ENCODE data around the gene C22orf42.
"Not testable (repeated sequence)": the region's sequence is repeated elsewhere in the genome, so short reads cannot be mapped to it uniquely, and the experiment has no call there.

Gene C22orf42

DNA sequence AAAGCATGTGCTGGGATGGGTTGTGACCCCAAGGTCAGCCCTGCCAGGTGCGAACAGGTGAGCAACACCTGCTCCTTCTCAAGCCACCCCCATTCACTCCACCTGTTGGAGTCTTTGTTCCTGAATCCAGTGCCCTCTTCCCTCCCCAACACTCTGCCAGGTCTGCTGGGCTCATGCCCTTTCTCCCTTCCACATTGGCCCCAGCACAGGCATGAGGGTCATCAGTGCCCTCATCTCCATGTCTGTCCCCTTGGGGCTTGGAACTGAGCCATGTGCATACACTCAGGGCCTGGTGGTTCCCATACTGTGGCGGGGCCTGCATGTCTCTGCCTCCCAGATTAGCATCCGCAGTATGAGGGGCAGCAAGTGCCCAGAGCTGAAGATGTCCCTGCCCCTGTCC lies 26.7 kb upstream of the C22orf42 start:
- DNase-seq (ENCODE audit: low read depth in 2 of 2, low spot score in 1 of 2): no peak

DNA sequence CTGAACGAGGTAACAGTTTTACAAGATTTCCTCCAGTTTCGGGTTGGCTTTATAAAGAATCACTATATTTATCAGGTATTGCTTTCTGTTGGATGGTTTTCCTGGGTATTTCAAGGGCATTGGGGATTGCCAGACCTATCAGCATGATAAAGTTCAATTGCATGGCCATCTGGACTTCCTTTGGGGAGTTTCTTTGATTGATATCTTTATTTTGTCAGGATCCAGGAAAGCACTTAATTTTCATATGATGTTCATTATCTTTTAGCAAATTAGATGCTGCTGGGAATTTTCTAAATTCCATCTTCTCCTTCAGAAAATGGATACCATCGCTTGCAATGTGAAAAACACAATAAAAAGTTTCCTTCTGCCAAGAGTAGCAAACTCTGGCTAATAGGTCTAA lies 24.5 kb upstream of the C22orf42 start:
- no peak for DNase-seq (ENCODE audit: low read depth in 2 of 2, low spot score in 1 of 2)

DNA sequence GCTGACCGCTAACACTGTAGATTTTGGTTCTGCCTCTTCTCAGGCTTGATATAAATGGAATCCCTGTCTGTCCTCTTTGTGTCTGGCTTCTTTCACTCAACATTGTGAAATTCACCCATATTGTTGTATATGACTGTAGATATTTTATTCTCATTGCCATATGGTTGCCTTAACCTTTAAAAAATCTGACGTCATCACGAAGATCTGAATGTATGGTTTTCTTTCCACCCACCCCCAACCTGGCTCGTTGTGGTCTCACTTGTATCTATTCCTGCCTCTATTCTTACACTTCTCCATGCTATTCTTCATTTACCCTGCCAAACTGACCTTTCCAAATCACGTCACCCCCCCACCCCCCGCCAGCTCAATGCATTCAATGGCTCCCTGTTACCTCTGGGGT lies 21.9 kb upstream of the C22orf42 start:
- no peak for DNase-seq (ENCODE audit: low read depth in 2 of 2, low spot score in 1 of 2)

DNA sequence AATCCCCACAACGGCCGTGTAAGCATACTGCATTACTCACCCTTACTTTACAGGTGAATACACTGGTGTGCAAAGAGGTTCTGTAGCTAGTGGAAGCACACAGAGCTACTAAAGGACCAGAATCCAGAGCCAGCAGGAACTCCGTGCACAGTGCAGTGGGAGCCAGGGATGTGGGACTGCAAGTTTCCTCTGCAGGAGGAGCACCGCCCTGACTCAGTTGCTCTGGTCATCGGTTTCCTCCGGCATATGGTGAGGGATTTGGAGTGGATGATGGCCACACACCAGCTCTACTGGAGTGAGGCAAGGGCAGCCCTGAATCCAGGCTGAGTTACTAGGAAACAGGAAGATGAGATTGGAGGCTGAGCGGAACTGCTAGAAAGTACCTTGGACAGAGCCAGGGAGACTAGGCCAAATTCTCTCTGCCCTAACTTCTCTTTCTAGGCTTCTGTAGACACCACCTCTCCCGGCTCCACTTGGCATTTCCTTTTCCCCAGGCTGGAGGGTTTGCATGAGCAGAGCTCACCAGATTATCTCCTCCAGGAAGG lies 18.2 kb upstream of the C22orf42 start:
- DNase-seq (ENCODE audit: low read depth in 2 of 2, low spot score in 1 of 2): no peak

DNA sequence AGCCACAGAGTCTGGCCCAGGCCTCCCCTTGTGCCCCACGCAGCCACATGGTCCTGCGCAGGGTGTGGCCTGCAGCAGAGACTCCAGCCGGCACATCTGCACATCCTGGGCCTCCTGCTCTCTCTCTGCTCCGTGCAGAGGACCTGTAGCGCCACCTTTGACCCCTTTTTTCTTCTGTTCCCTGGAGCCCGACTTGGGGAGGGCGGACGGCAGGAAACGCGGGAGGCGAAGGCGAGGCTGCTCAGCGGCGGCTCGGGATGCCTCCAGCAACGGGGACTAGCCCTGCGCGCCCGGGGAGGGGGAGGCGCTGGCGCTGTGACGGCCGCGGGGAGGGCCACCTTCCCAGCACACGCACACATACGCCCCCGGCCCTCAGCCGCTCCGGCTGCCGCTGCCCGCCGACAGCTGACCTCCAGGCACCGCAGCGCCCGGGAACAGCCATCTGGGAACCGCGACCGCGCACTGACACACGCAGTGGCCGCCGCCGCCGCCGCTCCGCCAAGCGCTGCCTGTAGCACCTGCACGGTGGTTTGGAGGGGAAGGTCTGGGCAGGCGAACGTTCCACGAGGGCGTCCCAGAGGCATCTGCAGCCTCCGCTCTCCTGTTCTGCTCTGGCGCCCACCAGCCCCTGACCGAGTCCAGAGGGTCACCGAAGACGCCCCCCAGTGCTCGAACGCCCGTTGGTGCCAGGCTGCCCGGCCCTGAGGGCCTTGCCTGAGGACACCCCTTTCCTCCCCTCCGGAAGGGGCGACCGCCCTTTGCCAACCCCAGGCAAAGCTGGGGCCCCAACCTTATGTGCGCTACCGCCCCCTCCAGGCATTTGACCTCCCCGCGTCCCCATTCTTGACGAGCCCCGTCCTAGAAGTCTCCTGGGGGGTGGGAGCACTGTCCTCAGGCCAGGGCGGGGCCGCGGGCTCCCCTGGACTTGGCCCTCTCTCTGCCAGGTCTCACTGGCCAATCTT lies 16.9 kb upstream of the C22orf42 start:
- DNase-seq (ENCODE audit: low read depth in 2 of 2, low spot score in 1 of 2): no peak

DNA sequence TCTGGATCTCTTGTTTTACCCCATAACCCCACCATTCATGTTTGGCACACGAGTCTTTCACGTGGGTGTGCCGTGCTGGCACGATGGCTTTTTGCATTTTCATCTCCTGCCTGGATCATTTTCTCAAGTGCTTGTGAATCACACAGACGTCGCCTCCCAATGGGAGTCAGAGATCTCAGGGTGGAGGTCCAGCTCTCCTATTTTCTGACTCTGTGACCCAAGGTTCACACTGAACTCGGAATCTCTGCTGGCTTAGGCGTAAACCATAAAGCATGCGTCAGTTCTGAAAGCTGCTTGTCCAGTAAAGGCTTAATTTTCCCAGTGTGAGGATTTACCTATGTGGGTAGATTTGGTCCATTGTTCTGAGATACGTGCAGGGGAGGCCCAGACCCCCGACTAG lies 16.0 kb upstream of the C22orf42 start:
- no peak for DNase-seq (ENCODE audit: low read depth in 2 of 2, low spot score in 1 of 2)

DNA sequence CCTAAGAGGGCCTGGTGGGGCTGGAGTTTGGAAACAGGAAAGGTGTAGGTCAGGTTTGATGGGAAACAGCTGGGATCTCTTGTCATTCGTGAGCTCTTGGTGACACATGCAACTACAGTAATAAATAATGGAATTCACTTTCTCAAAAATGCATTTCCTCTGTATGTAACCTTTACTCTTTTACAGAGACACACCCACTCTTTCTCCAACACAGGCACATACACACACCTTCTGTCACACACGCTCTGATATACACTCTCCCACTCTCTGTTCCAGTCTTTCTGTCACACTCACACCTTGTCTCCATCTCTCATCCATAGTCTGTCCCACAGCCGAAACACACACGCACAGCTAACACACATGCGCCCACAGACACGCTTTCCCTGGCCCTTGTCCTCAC lies 6.6 kb upstream of the C22orf42 start:
- no peak for DNase-seq (ENCODE audit: low read depth in 2 of 2, low spot score in 1 of 2)

DNA sequence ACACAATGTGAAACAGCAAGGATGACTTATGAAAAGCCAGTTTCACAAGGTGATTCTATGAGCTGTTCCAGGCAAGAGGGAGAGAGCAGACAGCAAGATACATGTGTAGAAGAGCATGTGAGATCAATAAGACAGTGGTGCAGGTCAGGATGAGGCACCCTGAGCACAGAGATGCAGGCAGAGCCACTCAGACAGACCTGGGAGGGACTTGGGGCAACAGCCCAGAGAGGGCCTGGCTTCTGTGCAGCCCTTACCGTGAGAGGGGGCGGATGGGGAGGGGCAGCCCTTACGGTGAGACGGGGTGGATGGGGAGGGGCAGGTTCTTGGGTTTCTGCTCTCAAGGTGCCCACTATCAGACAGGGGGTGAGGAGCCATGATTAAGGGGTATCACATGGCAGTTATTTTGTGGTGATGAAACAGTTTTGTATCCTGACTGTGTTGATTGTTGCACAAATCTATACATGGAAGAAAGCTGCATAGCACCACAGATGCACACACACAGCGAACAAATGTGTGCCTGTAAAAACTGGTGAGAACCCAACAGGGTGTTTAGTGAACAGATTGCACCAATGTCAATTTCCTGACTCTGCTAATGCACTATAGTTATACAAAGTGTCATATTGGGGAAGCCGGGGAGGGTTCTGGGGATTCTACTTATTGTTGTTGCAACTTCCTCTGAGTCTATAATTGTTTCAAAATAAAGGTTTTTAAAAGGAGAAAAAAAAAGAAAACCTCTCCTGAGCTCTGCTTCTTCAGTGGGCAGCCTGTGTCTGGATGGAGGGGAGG lies 5.2 kb upstream of the C22orf42 start:
- DNase-seq (ENCODE audit: low read depth in 2 of 2, low spot score in 1 of 2): no peak

DNA sequence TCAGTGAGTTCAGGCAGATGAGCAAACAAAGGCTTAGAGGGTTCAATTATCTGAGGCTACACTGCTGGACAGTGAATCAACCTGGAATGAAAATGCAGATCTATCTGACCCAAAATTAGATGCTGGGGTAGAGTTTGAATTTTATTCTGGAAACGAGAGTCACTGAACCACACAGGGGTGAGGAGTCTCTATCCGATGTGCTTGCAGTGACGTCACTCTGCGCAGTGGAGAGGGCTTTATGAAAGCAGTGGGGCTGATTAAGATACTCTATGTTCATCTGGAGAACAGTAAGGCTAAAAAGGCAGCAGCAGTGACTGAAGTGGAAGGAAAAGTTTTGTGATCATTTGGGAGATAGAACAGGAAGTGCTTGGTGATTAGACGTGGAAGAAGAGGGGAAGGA lies 1.3 kb upstream of the C22orf42 start:
- not testable (repeated sequence) for DNase-seq (ENCODE audit: low read depth in 2 of 2, low spot score in 1 of 2)

DNA sequence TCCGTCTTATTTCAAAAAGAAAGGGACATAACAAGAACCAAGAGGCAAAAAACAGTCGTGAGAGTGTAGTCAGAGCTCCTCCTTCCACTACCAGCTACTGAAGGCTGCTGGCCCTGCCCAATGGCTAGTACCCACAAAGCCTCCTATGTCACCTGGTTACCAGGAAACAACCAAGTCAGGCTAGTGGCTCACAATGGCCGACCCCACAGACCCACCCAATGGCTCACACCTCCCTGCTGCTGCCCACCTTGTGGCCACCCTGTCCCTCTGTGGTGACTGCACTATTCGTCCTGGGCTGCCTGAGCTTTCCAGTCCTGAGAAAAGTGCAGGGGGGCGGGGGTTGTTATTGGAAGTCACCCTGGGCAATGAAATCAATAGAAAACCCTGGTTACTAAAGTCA lies 1.5 kb downstream of the C22orf42 start:
- not testable (repeated sequence) for DNase-seq (ENCODE audit: low read depth in 2 of 2, low spot score in 1 of 2)

DNA sequence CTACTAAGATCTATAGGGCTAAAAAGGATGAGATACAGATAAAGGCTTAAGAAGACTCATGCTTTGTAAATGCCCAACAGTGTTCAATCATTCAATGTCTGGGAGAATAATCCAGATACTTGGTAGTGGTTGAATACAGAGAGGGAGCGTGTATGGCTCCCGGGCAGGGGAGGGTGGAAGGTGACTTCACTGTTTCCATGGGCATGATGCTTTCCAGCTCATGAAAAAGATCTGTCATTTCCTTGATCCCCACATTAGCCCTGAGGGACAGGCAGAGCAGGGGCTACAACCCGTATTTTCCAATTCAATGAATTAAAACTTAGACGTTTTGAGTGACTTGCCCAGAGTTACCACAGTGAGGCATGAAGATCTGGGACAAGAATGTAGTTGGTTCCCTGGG lies 4.4 kb downstream of the C22orf42 start:
- not testable (repeated sequence) for DNase-seq (ENCODE audit: low read depth in 2 of 2, low spot score in 1 of 2)

DNA sequence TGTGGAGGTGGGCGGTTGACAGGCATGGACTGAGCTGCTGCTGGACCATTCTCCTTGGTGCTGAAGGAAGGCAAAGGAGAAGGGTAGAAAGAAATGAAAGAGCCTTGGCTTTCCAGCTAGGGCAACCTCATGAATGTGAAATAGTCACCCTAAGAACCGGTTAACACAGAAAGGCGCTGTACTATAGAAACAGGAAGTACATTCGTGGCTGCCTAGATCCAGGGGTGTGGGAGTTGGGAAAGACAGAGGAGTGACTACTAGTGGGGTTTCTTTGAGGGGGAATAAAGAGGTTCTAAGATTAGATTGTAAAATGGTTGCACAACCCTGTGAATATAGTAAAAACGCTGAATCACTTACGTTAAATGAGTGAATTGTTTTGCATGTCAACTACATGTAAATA lies 7.5 kb downstream of the C22orf42 start:
- not testable (repeated sequence) for DNase-seq (ENCODE audit: low read depth in 2 of 2, low spot score in 1 of 2)

DNA sequence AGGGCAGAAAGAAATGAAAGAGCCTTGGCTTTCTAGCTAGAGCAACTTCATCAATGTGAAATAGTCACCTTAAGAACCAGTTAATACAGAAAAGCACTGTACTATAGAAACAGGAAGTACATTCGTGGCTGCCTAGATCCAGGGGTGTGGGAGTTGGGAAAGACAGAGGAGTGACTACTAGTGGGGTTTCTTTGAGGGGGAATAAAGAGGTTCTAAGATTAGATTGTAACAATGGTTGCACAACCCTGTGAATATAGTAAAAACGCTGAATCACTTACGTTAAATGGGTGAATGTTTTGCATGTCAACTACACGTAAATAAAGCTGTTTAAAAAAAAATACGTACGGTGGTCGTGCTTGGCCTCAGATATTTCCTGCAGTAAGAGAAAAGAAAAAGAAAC lies 8.5 kb downstream of the C22orf42 start:
- DNase-seq (ENCODE audit: low read depth in 2 of 2, low spot score in 1 of 2): not testable (repeated sequence)

DNA sequence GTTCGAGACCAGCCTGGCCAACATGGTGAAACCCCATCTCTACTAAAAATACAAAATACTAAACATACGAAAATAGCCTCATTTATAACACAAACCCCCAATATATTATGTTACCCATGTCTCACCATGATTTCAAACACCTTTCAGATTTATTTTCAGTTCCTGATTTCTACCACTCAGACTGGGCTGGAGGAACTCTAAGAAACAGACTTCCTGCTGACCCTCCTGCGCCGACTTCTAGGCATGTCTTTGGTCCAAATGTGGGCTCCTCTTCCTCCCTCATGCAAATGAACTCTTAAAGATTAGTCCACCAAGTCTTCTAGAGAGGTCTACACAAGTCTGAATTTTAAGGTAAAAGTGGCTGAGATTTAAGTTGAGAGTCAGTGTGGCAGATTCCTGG lies 10.7 kb downstream of the C22orf42 start:
- not testable (repeated sequence) for DNase-seq (ENCODE audit: low read depth in 2 of 2, low spot score in 1 of 2)

DNA sequence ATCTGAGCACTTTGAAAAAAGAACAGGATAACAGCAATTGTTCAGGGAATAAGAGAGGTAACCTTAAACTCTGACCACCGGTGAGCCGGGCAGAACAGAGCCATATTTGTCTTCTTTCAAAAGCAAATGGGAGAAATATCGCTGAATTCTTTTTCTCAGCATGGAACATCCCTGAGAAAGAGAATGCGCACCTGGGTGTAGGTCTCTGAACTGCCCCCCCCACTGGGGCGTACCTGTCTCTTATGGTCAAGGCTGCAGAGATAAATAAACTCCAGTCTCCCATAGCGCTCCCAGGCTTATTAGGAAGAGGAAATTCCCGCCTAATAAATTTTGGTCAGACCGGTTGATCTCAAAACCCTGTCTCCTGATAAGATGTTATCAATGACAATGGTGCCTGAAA lies 12.0 kb downstream of the C22orf42 start:
- not testable (repeated sequence) for DNase-seq (ENCODE audit: low read depth in 2 of 2, low spot score in 1 of 2)

DNA sequence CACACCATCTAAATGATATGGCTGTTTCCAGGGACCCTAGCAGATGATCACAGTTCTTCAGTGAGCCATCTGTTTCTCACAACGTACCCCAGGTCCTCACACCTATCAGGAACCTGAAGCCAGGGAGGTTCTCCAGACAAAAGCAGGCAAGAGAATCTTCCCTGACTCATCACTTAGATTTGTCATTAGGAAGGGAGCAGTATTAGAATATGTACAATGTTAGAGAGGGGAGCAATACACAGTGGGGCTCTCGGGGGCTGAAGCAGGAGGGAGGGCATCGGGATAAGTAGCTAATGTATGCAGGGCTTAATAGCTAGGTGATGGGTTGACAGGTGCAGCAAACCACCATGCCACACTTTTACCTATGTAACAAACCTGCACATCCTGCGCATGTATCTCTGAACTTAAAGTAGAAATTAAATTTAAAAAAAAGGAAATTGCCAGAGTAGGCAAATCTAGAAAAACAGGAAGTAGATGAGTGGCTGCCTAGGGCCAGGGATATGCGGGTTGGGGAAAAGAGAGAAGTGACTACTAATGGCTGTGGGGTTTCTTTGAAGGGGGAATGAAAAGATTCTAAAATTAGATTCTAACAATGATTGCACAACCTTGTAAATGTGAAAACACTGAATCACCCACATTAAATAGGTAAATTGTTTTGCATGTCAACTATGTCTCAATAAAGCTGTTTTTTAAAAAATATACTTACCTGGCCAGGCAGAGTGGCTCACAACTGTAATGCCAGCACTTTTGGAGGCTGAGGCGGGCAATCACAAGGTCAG lies 14.4 kb downstream of the C22orf42 start:
- no peak for DNase-seq (ENCODE audit: low read depth in 2 of 2, low spot score in 1 of 2)

DNA sequence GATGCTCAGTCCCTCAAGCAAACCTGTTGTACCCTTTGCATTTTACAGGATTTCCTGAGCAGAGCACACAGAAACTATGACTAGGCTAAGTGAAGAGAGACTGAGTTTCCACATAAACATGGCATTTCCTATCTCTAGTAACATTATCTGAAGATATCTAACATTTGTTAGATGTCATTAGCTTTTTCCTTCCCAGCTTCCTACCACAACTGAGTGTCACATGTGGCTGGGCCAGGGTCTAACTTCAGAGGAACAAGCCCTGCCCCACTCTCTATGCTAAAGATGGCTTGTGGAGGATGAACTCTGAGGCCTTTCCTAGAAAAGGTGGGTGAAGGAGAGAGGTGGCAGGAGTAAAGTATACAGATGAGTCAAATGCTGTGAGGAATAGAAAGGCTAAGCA lies 16.5 kb downstream of the C22orf42 start:
- DNase-seq (ENCODE audit: low read depth in 2 of 2, low spot score in 1 of 2): no peak

DNA sequence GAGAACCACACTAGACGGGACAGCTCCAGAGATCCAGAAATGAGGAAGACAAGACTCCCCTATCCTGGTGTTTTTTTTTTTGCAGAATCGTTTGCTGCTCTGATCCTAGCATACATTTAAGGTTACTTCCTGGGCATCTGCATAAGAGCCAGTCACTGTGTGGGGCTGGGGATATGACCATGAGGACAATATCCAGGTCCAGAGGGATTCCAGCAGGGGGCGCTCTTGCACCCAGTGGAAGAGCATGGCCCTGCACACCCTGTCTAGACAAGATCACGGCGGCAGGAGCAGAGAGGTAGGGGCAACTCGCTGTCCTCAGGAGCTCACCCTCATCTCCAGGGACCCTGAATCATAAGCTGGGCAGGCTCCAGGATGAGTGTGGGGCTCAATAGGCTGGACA lies 18.4 kb downstream of the C22orf42 start:
- DNase-seq (ENCODE audit: low read depth in 2 of 2, low spot score in 1 of 2): not testable (repeated sequence)

DNA sequence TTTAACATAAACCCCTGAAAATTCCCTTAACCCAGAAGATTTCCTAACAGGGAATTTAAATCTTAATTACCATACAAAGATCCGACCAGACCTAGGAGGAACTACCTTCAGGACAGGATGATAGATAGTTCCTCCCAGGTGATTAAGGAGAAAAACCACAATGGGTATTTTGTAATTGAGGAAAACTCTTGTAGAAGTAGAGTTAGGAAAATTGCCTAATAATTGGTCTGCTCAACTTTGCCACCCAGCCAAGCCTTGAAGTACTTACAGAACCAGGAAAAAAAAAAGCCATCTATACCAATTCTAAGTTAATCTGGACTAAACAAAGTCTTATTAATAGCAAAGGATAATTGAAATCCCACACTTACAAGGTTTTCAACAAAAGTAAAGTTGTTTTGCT lies 20.5 kb downstream of the C22orf42 start:
- not testable (repeated sequence) for DNase-seq (ENCODE audit: low read depth in 2 of 2, low spot score in 1 of 2)

DNA sequence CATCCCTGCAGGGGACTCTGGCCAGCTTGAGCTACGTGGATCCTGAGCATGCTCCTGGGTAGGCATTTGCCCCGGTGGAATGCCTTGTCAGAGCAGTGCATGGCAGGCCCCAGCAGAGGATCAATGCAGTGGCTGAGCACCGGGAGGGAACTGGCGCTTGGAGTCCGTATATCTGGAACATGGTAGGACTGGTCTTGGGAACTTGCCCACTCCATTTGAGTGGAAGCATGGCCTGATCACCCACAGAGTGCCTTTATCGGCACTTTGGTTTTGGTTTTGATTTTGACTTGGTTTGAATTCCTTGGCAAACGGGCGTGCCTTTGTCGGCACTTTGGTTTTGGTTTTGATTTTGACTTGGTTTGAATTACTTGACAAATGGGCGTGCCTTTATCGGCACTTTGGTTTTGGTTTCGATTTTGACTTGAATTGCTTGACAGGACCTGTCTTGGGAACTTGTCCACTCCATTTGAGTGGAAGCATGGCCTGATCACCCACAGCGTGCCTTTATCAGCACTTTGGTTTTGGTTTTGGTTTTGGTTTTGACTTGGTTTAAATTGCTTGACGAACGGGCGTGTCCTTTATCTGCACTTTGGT lies 21.3 kb downstream of the C22orf42 start:
- DNase-seq (ENCODE audit: low read depth in 2 of 2, low spot score in 1 of 2): peak; percentile 10 to 27

DNA sequence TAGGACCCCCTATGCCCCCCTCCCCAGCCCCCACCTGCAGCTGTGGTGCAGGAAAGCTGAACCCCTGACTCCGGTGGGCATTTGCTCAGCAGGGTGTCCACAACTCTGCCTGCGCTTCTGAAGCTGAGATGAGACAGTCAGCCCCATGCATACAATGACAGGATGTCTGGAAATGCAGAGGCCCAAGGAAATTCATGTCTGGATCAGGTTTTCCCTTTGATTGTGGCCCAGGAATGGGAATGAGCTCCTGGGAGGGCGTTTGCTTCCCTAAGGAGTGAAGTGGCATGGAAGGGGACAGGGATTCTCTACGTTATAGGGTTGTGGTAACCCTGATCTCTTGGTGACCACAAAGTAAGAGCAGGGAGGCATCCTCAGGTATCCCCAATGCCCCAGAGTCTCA lies 22.2 kb downstream of the C22orf42 start:
- not testable (repeated sequence) for DNase-seq (ENCODE audit: low read depth in 2 of 2, low spot score in 1 of 2)
